K562 (cell line): ENCODE measurements around the gene FUT2. TPM values are rescaled to one million over a fixed set of nuclear protein-coding genes. Genes with fewer than 3 reads are reported as not detected.

Source experiments
- ZBTB2 ChIP-seq: fragments of 450-650 bp; IDR thresholded peaks from 2 replicates; pipeline ENCODE4 v1.6.1; 2016; ENCODE audit warnings: antibody characterized with exemption
- polyA plus RNA-seq, 8 experiments: library from polyadenylated mRNA; depleted of rRNA in 4 of 8; stranded (reverse) in 5 of 8; unstranded in 3 of 8; fragments of >200 nt; fragmentation: Nextera tagmentation in 2 of 8; fragmentation: Illumina TruSeq in 1 of 8; extraction: Ambion mirVana in 2 of 8; extraction: Trizol in 1 of 8; gene quantifications; 2 replicates each; pipeline versions ENCODE4 v1.2.1 to v1.2.3, GENCODE V29; 2011 to 2014; ENCODE audit warnings: inconsistent platforms in 1 of 8, missing spikeins in 1 of 8
- total RNA-seq, 7 experiments: library from RNA; depleted of rRNA in 6 of 7; stranded (reverse); fragments of >200 nt in 6 of 7; fragmentation: Illumina TruSeq in 2 of 7; extraction: Trizol in 2 of 7; gene quantifications; 2 replicates each; pipeline versions ENCODE4 v1.2.1 to v1.2.3, GENCODE V29; 2011 to 2021; ENCODE audit warnings: low replicate concordance in 1 of 7
- TF ChIP-seq, protein P1 (sequence below): fragments of 450-650 bp; IDR thresholded peaks from 2 replicates; pipeline ENCODE4 v1.6.1; 2017; ENCODE audit warnings: antibody characterized with exemption, mild to moderate bottlenecking

FUT2 gene
- total and polyA plus RNA-seq, 9 of the 15 experiments (the other 6 are each of a cell fraction or from before 2014, with no cell fraction given) = 0.03 to 0.04 TPM; not detected in 7

DNA sequence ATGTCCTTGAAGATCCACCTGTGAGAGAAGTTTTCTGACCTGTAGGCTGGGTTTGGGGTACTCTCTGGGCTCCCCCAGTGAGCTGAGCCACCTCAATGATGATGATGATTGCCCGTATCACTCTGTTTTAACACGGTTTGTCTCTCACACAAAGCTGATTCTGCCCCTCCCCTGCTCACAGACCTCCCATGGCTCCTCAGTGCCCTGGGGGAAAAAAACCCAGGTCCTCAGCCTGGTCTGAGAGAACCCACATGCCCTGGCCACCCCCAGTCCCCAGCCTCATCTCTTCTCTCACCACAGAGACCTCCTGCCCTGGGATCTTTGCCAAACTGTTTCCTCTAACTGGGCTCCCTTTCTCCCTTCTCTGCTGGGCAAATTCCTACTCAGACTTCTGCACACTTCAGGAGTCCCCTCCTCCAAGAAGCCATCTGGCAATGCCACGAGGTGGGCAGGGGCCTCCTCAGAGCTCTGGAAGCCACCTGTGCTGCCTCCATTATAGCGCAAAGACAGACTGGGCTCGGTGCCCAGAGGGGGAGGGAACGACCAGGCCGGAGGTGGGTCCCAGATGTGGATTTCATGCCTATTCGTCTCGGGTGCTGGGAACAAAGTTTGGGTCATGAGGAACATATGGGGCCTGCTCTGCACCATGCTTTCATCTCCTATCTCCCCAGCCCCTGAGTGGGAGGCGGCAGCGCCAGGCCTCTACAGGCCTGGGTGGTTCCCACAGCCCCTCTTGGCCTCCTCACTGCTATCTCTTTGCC is 41.3 kb upstream of the FUT2 start (continued):
- TF ChIP-seq, protein P1, sequence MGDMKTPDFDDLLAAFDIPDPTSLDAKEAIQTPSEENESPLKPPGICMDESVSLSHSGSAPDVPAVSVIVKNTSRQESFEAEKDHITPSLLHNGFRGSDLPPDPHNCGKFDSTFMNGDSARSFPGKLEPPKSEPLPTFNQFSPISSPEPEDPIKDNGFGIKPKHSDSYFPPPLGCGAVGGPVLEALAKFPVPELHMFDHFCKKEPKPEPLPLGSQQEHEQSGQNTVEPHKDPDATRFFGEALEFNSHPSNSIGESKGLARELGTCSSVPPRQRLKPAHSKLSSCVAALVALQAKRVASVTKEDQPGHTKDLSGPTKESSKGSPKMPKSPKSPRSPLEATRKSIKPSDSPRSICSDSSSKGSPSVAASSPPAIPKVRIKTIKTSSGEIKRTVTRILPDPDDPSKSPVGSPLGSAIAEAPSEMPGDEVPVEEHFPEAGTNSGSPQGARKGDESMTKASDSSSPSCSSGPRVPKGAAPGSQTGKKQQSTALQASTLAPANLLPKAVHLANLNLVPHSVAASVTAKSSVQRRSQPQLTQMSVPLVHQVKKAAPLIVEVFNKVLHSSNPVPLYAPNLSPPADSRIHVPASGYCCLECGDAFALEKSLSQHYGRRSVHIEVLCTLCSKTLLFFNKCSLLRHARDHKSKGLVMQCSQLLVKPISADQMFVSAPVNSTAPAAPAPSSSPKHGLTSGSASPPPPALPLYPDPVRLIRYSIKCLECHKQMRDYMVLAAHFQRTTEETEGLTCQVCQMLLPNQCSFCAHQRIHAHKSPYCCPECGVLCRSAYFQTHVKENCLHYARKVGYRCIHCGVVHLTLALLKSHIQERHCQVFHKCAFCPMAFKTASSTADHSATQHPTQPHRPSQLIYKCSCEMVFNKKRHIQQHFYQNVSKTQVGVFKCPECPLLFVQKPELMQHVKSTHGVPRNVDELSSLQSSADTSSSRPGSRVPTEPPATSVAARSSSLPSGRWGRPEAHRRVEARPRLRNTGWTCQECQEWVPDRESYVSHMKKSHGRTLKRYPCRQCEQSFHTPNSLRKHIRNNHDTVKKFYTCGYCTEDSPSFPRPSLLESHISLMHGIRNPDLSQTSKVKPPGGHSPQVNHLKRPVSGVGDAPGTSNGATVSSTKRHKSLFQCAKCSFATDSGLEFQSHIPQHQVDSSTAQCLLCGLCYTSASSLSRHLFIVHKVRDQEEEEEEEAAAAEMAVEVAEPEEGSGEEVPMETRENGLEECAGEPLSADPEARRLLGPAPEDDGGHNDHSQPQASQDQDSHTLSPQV = peak; percentile 68; the same call in 1 of the 2 replicates
- 0 out of 2 replicates have a peak, but pooled peaks have one; percentile 19 for TF ChIP-seq ZBTB2
